ENCODE data around the gene CRELD1. TPM values are rescaled to one million over a fixed set of nuclear protein-coding genes. Genes with fewer than 3 reads are reported as not detected.
A peak's percentile ranks its signal among the peaks of the same experiment; 100 is the strongest.

CRELD1 gene
- total and polyA plus RNA-seq, 2 of the 13 experiments (the other 11 are each of a cell fraction or from before 2014, with no cell fraction given): 27.1 to 61.9 TPM

GRCh38 chr3:9897408-9898372 lies 35.9 kb upstream of the CRELD1 start (continued):
- TF ChIP-seq ZNF597 (CRISPR knock-in tag; IDR thresholded peaks at IDR 0.05): no peak
- TF ChIP-seq STAT6 (CRISPR knock-in tag; IDR thresholded peaks at IDR 0.05; ENCODE audit: borderline replicate concordance): no peak; the same call in 1 of the 2 replicates
- TF ChIP-seq KDM2A (CRISPR knock-in tag; IDR thresholded peaks at IDR 0.05; ENCODE audit: borderline replicate concordance, low read depth): peak; percentile 53
- 0 out of 2 replicates have a peak, but pooled peaks have one; percentile 48 for TF ChIP-seq ZNF800 (CRISPR knock-in tag; IDR thresholded peaks at IDR 0.05)
- peak; percentile 16; the same call in 1 of the 2 replicates for TF ChIP-seq THAP9 (CRISPR knock-in tag; IDR thresholded peaks at IDR 0.05; ENCODE audit: borderline replicate concordance)
- TF ChIP-seq MYC (CRISPR knock-in tag; IDR thresholded peaks at IDR 0.05; ENCODE audit: borderline replicate concordance): no peak
- TF ChIP-seq ZNF354B (CRISPR knock-in tag; IDR thresholded peaks at IDR 0.05): no peak
- no peak for TF ChIP-seq ZNF512B (CRISPR knock-in tag; IDR thresholded peaks at IDR 0.05; ENCODE audit: borderline replicate concordance)
- TF ChIP-seq ZBTB37 (CRISPR knock-in tag; IDR thresholded peaks at IDR 0.05): no peak
